ENCODE measurements around the gene SMAD3. TPM values are rescaled to one million over a fixed set of nuclear protein-coding genes. Genes with fewer than 3 reads are reported as not detected.

SMAD3 gene
- polyA plus RNA-seq, 1 donor from 2014 or later = 1.0 TPM

DNA sequence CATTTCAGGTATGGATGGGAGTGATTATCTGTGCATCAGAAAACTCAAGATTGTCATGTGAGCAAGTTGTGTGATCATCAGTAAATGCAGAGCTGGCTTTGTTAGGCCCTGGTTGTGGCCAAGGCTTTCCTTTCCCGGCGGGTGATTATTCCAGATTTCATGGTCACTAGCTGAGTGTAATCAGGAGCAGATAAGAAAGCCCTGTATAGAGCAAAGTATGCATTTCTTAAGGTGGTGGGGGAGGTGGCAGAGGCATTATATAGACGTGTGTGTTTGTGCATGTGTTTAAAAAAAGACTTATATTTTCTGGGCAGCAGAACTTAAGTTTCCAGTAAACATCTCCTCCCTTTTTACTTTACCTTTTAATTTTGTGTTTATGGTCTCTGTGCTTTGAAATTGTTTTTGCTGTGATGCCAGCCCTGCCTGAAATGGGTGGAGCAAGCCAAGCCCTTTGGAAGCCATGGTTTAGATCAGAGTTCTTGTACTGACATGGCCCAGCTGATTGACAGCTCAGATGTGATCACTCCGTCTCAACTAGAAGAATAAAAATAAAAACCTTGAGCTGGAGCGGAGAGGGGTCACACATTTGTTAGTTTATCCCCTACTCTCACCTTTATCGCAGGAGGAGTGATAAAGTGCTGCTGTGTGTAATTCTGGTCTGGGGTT is 22.2 kb downstream of the SMAD3 start:
- Histone ChIP-seq H3K9me3 (ENCODE audit: low read length) (no peaks in the 10 kb centered on the region), H3F3A (ENCODE audit: insufficient read depth, low read length, poor library complexity, severe bottlenecking) (no peaks in the 10 kb centered on the region), H4K20me1 (ENCODE audit: insufficient read depth) (no peaks in the 10 kb centered on the region)

DNA sequence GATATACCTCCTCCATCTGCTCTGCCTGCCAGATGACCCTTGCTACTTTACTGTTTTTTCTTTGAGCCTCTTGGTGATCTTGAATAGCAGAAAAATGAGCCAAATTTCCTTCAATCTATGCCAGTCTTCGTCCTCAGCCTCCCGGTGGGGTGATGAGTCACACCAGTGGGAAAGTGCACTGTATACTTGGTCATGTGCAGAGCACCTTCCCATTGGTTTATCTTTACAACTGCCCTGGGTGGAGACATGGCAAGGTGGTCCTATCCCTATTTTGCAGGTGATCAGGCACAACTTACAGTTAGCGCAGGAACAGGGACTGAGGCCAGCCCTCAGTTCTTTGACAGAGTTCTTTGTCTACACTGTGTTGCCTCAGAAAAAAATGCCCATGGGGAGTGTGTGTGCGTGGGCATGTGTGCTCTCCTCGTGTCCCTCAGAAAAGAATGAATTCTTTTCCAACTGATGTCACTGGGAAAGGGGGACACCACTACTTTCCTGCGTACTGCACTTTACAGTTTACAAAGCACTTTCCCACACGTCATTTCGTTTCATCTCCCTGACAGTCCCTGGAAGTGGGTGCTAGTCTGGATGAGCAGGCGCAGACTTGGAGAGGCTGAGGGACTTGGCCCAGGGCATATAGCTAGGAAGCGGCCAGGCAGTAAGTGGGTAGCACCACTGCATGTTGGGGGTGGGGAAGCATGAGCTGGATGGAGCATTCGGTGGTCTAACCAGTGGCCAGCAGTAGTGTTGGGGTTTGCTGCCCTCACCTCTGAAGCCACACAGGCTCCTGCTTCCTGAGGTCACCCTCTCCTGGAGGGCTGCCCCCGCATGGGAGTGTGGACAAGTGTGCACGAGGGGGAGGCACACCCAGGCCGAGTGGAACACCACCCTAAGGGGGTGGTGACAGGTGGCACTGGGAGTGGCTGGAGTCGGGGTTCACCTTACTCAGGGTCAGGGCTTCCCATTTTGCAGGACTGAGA is 24.1 kb downstream of the SMAD3 start:
- H3K4me3 ChIP-seq (ENCODE audit: low read length) = no peak overlapping the region
- H3K9me2 ChIP-seq (ENCODE audit: insufficient read depth, low read length) = no peaks in the 10 kb centered on the region
- H3K27me3 ChIP-seq (ENCODE audit: insufficient read depth, low read depth, low read length) = no peaks in the 10 kb centered on the region
- TF ChIP-seq TAF1 (IDR thresholded peaks at IDR 0.05; ENCODE audit: low read depth) (no peak), EP300 (conservative IDR thresholded peaks at IDR 0.05; ENCODE audit: poor library complexity, severe bottlenecking) (no peak), MXI1 (conservative IDR thresholded peaks at IDR 0.05; ENCODE audit: poor library complexity, severe bottlenecking) (no peak), EZH2 (IDR thresholded peaks at IDR 0.05; ENCODE audit: borderline replicate concordance, insufficient read depth, low read length, poor library complexity, severe bottlenecking) (no peak), RAD21 (conservative IDR thresholded peaks at IDR 0.05) (no peak), POLR2AphosphoS5 (IDR thresholded peaks at IDR 0.05) (no peak)
- TF ChIP-seq, protein P1, sequence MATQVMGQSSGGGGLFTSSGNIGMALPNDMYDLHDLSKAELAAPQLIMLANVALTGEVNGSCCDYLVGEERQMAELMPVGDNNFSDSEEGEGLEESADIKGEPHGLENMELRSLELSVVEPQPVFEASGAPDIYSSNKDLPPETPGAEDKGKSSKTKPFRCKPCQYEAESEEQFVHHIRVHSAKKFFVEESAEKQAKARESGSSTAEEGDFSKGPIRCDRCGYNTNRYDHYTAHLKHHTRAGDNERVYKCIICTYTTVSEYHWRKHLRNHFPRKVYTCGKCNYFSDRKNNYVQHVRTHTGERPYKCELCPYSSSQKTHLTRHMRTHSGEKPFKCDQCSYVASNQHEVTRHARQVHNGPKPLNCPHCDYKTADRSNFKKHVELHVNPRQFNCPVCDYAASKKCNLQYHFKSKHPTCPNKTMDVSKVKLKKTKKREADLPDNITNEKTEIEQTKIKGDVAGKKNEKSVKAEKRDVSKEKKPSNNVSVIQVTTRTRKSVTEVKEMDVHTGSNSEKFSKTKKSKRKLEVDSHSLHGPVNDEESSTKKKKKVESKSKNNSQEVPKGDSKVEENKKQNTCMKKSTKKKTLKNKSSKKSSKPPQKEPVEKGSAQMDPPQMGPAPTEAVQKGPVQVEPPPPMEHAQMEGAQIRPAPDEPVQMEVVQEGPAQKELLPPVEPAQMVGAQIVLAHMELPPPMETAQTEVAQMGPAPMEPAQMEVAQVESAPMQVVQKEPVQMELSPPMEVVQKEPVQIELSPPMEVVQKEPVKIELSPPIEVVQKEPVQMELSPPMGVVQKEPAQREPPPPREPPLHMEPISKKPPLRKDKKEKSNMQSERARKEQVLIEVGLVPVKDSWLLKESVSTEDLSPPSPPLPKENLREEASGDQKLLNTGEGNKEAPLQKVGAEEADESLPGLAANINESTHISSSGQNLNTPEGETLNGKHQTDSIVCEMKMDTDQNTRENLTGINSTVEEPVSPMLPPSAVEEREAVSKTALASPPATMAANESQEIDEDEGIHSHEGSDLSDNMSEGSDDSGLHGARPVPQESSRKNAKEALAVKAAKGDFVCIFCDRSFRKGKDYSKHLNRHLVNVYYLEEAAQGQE (IDR thresholded peaks at IDR 0.05; ENCODE audit: borderline replicate concordance) = no peak
- TF ChIP-seq, protein P2, sequence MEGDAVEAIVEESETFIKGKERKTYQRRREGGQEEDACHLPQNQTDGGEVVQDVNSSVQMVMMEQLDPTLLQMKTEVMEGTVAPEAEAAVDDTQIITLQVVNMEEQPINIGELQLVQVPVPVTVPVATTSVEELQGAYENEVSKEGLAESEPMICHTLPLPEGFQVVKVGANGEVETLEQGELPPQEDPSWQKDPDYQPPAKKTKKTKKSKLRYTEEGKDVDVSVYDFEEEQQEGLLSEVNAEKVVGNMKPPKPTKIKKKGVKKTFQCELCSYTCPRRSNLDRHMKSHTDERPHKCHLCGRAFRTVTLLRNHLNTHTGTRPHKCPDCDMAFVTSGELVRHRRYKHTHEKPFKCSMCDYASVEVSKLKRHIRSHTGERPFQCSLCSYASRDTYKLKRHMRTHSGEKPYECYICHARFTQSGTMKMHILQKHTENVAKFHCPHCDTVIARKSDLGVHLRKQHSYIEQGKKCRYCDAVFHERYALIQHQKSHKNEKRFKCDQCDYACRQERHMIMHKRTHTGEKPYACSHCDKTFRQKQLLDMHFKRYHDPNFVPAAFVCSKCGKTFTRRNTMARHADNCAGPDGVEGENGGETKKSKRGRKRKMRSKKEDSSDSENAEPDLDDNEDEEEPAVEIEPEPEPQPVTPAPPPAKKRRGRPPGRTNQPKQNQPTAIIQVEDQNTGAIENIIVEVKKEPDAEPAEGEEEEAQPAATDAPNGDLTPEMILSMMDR (IDR thresholded peaks at IDR 0.05; ENCODE audit: poor library complexity, severe bottlenecking) = no peak
- no peak overlapping the region for H3K27ac ChIP-seq (ENCODE audit: low read length)
- H3K36me3 ChIP-seq (ENCODE audit: insufficient read depth, low read length) = no peaks in the 10 kb centered on the region
- no peaks in the 10 kb centered on the region for H4K20me1 ChIP-seq (ENCODE audit: insufficient read depth)
- no peak overlapping the region for H3K4me2 ChIP-seq (ENCODE audit: low read length)
- no peak overlapping the region for H3K9ac ChIP-seq (ENCODE audit: low read length)
- no peaks in the 10 kb centered on the region for H3K9me3 ChIP-seq (ENCODE audit: low read length)
- peaks cover 8% of the 10 kb centered on the region for H3K79me2 ChIP-seq (replicated peaks; ENCODE audit: insufficient read depth, low read length)
- no peak overlapping the region for H2AFZ ChIP-seq (ENCODE audit: low read depth, low read length)
- no peaks in the 10 kb centered on the region for H3F3A ChIP-seq (ENCODE audit: insufficient read depth, low read length, poor library complexity, severe bottlenecking)

More for the DNA sequence above, 22.2 kb downstream of the SMAD3 start:
- no peak overlapping the region for H3K9ac ChIP-seq (ENCODE audit: low read length)
- H3K27me3 ChIP-seq (ENCODE audit: insufficient read depth, low read depth, low read length) = no peaks in the 10 kb centered on the region
- no peak overlapping the region for H2AFZ ChIP-seq (ENCODE audit: low read depth, low read length)
- no peaks in the 10 kb centered on the region for H3K9me2 ChIP-seq (ENCODE audit: insufficient read depth, low read length)
- no peak overlapping the region for H3K4me2 ChIP-seq (ENCODE audit: low read length)
- H3K4me3 ChIP-seq (ENCODE audit: low read length) = no peak overlapping the region
- H3K36me3 ChIP-seq (ENCODE audit: insufficient read depth, low read length) = no peaks in the 10 kb centered on the region
- TF ChIP-seq, protein P2 (IDR thresholded peaks at IDR 0.05; ENCODE audit: poor library complexity, severe bottlenecking) = no peak
- TF ChIP-seq TAF1 (IDR thresholded peaks at IDR 0.05; ENCODE audit: low read depth) = no peak
- H3K27ac ChIP-seq (ENCODE audit: low read length) = no peak overlapping the region
- peaks cover 4% of the 10 kb centered on the region for H3K79me2 ChIP-seq (replicated peaks; ENCODE audit: insufficient read depth, low read length)

All from neural cell (in vitro differentiated cells).